Panc1 (cell line): Measurements from ENCODE around the gene SSR3.

Experiments used
- POLR2AphosphoS5 ChIP-seq: IDR thresholded peaks from 2 replicates; pipeline ENCODE4 v1.6.1; 2012; ENCODE audit warnings: mild to moderate bottlenecking, low read depth, low read length, moderate library complexity
- SIN3A ChIP-seq: IDR thresholded peaks from 2 replicates; pipeline ENCODE4 v1.6.1; 2012; ENCODE audit warnings: low read depth, mild to moderate bottlenecking, low read length, moderate library complexity, borderline replicate concordance; ENCODE audit not compliant: insufficient read depth
- TCF7L2 ChIP-seq: IDR thresholded peaks from 2 replicates; pipeline ENCODE4 v1.6.1; 2011; ENCODE audit warnings: mild to moderate bottlenecking, low read depth, low read length, inconsistent platforms
- TF ChIP-seq, protein P1 (sequence below): fragments of 450-650 bp; IDR thresholded peaks from 2 replicates; pipeline ENCODE4 v1.5.1; 2017; ENCODE audit warnings: mild to moderate bottlenecking
- TF ChIP-seq, protein P2 (sequence below), 2 experiments: IDR thresholded peaks; 2 replicates each; pipeline ENCODE4 v1.6.1; 2011 to 2012; ENCODE audit warnings: low read depth in 2 of 2, control low read depth in 1 of 2, low read length in 1 of 2, mild to moderate bottlenecking in 1 of 2, moderate library complexity in 1 of 2; ENCODE audit not compliant: insufficient read depth in 1 of 2

DNA sequence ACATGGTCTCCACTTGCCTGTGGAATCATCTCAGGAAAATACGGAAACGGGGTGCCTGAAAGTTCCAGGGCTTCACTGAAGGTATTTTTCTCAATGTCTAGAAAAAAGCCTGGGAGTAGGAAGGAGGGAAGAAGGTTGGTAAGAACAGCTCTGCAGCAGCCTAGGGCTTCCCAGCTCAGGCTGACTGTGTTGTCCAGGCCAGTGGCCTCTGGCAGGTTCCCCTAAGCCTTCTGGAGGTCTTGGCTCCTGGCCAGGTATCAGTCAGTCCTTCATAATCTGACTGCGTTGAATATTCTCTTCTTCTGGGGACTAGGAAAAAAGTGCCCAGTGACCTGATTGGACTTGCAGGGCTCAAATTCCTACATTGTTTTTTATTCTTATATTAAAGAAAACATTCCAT lies 38.6 kb downstream of the SSR3 start:
- TF ChIP-seq, protein P1, sequence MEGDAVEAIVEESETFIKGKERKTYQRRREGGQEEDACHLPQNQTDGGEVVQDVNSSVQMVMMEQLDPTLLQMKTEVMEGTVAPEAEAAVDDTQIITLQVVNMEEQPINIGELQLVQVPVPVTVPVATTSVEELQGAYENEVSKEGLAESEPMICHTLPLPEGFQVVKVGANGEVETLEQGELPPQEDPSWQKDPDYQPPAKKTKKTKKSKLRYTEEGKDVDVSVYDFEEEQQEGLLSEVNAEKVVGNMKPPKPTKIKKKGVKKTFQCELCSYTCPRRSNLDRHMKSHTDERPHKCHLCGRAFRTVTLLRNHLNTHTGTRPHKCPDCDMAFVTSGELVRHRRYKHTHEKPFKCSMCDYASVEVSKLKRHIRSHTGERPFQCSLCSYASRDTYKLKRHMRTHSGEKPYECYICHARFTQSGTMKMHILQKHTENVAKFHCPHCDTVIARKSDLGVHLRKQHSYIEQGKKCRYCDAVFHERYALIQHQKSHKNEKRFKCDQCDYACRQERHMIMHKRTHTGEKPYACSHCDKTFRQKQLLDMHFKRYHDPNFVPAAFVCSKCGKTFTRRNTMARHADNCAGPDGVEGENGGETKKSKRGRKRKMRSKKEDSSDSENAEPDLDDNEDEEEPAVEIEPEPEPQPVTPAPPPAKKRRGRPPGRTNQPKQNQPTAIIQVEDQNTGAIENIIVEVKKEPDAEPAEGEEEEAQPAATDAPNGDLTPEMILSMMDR, result no peak
- TF ChIP-seq, protein P2, sequence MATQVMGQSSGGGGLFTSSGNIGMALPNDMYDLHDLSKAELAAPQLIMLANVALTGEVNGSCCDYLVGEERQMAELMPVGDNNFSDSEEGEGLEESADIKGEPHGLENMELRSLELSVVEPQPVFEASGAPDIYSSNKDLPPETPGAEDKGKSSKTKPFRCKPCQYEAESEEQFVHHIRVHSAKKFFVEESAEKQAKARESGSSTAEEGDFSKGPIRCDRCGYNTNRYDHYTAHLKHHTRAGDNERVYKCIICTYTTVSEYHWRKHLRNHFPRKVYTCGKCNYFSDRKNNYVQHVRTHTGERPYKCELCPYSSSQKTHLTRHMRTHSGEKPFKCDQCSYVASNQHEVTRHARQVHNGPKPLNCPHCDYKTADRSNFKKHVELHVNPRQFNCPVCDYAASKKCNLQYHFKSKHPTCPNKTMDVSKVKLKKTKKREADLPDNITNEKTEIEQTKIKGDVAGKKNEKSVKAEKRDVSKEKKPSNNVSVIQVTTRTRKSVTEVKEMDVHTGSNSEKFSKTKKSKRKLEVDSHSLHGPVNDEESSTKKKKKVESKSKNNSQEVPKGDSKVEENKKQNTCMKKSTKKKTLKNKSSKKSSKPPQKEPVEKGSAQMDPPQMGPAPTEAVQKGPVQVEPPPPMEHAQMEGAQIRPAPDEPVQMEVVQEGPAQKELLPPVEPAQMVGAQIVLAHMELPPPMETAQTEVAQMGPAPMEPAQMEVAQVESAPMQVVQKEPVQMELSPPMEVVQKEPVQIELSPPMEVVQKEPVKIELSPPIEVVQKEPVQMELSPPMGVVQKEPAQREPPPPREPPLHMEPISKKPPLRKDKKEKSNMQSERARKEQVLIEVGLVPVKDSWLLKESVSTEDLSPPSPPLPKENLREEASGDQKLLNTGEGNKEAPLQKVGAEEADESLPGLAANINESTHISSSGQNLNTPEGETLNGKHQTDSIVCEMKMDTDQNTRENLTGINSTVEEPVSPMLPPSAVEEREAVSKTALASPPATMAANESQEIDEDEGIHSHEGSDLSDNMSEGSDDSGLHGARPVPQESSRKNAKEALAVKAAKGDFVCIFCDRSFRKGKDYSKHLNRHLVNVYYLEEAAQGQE (IDR thresholded peaks at IDR 0.05; ENCODE audit: insufficient read depth in 1 of 2, low read depth in 2 of 2, low read length in 1 of 2), result no peak
- TF ChIP-seq POLR2AphosphoS5 (no peak), TCF7L2 (no peak), SIN3A (no peak)
